ENCODE measurements around the gene ALDH8A1.

ALDH8A1 gene

DNA sequence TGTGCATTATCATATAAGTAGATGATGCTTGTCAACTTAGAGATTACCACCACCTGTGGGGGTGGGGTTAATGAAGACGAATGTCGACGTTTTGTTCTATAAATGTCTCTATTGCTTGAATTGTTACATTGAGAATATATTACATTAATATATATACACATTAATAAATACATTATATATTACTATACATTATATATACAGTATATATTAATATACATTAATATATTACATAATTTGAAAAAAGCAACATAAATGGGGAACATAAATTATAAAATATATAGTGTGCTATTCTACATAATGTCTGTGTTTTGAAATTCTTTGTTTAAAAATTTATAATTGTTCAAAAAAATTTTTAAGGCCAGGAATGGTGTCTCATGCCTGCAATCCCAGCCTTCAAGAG, 81.1 kb downstream of the ALDH8A1 start:
- TF ChIP-seq CREB1 (IDR thresholded peaks at IDR 0.05; ENCODE audit: low read depth) (no peak), TAF1 (IDR thresholded peaks at IDR 0.05; ENCODE audit: low read depth) (no peak), EGR1 (IDR thresholded peaks at IDR 0.05) (no peak), YY1 (IDR thresholded peaks at IDR 0.05; ENCODE audit: low read depth) (no peak), TCF12 (IDR thresholded peaks at IDR 0.05; ENCODE audit: low read depth) (no peak)
- TF ChIP-seq, protein P1, sequence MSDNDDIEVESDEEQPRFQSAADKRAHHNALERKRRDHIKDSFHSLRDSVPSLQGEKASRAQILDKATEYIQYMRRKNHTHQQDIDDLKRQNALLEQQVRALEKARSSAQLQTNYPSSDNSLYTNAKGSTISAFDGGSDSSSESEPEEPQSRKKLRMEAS (IDR thresholded peaks at IDR 0.05), result no peak
